B cell (primary cell): ENCODE measurements around the gene MAP3K5.

Experiments
- CTCF ChIP-seq: fragments of 200-600 bp; IDR thresholded peaks from one replicate; pipeline ENCODE4 v1.8.0; 2022; ENCODE audit warnings: antibody characterized with exemption, mild to moderate bottlenecking
- EZH2 ChIP-seq: IDR thresholded peaks from 2 replicates; pipeline ENCODE4 v1.6.1; 2012; ENCODE audit warnings: borderline replicate concordance, low read depth, mild to moderate bottlenecking, moderate library complexity, low read length; ENCODE audit not compliant: insufficient read depth, poor library complexity, severe bottlenecking

- no peak for TF ChIP-seq CTCF
- TF ChIP-seq EZH2 = no peak
Measured at GRCh38 chr6:136763716-136764516, 28.4 kb downstream of the MAP3K5 start.
